Heart left ventricle (tissue), 16 donors: ENCODE data around the gene AFAP1. TPM values are rescaled to one million over a fixed set of nuclear protein-coding genes. Genes with fewer than 3 reads are reported as not detected.

ENCODE experiments used
- ATAC-seq, 4 donors: fragments of 200-7000 bp; cut with Tn5 transposase; one replicate each; pipeline ENCODE4 v1.9.1; 2020 to 2022; ENCODE audit warnings: moderate library complexity in 4 of 4, mild to moderate bottlenecking in 3 of 4, moderate number of reproducible peaks in 1 of 4
- DNase-seq, 5 donors: peaks; one replicate each; pipeline ENCODE4 v3.0.0-alpha.2; 2020
- H3K27ac ChIP-seq, 12 donors: fragments of 200-600 bp; sonication (generic) in 4 of 12; one replicate each; pipeline versions ENCODE4 v1.5.0 to v1.8.0; 2016 to 2022; ENCODE audit warnings: mild to moderate bottlenecking in 2 of 12
- H3K27me3 ChIP-seq, 9 donors: fragments of 200-600 bp; sonication (generic) in 2 of 9; one replicate each; pipeline versions ENCODE4 v1.5.1 to v1.8.0; 2016 to 2022; ENCODE audit warnings: mild to moderate bottlenecking in 3 of 9
- H3K36me3 ChIP-seq, 9 donors: fragments of 200-600 bp; sonication (generic) in 2 of 9; one replicate each; pipeline versions ENCODE4 v1.5.0 to v1.8.0; 2018 to 2022; ENCODE audit warnings: mild to moderate bottlenecking in 2 of 9
- H3K4me1 ChIP-seq, 12 donors: fragments of 200-600 bp; sonication (generic) in 4 of 12; one replicate each; pipeline versions ENCODE4 v1.5.0 to v1.8.0; 2016 to 2022; ENCODE audit warnings: mild to moderate bottlenecking in 3 of 12
- H3K4me3 ChIP-seq, 12 donors: fragments of 200-600 bp; sonication (generic) in 4 of 12; one replicate each; pipeline versions ENCODE4 v1.5.0 to v1.8.0; 2017 to 2022; ENCODE audit warnings: mild to moderate bottlenecking in 9 of 12, moderate library complexity in 4 of 12
- H3K9me3 ChIP-seq, 12 donors: fragments of 200-600 bp; sonication (generic) in 4 of 12; one replicate each; pipeline versions ENCODE4 v1.5.0 to v1.8.0; 2016 to 2022; ENCODE audit warnings: mild to moderate bottlenecking in 1 of 12
- POLR2A ChIP-seq, 2 donors: fragments of 450-650 bp; IDR thresholded peaks; one replicate each; pipeline ENCODE4 v1.6.1; 2017; ENCODE audit warnings: antibody characterized with exemption in 2 of 2, mild to moderate bottlenecking in 2 of 2, moderate library complexity in 2 of 2
- WGBS, 4 donors: extraction: QIAGEN DNeasy Blood & Tissue Kit in 2 of 4; methylation state at CpG; one replicate each; pipeline versions ENCODE4 v1.1.5 to v1.1.7; 2013 to 2018; 5-methylcytosine and 5-hydroxymethylcytosine counted together
- intact Hi-C, 10 donors: fragments of 100-400 bp; cut with DNase I; formaldehyde crosslinking; loops; one replicate each; pipeline versions ENCODE4 v1.11.1 to v1.14.2; 2022
- polyA plus RNA-seq, 2 donors: library from polyadenylated mRNA; stranded (reverse); fragments of 200-250 nt; gene quantifications; one replicate each; pipeline ENCODE4 v1.2.3, GENCODE V29; 2013
- total RNA-seq, 9 donors: library from RNA; depleted of rRNA in 2 of 9; stranded (reverse); fragments of >200 nt in 2 of 9; fragmentation: NEBNext Ultra II Directional in 3 of 9; extraction: Animal tissue kit (Norgen Biotek cat#: 25700) in 3 of 9; gene quantifications; one replicate each; pipeline versions ENCODE4 v1.1.0 to v1.2.4, GENCODE V29; 2016 to 2023
- TF ChIP-seq, protein P1 (sequence below), 12 donors: fragments of 200-600 bp; sonication (generic) in 4 of 12; IDR thresholded peaks; one replicate each; pipeline versions ENCODE4 v1.5.0 to v1.8.0; 2018 to 2022; ENCODE audit warnings: antibody characterized with exemption in 12 of 12, mild to moderate bottlenecking in 5 of 12
- donor health status: ischemic (EF 13 %, LVEDD 7.1; RV severe dilation, severe dysfunction).
- donor health status: healthy with polysubstance abuse.
- donor health status: DM: no; HTN: yes; CAD: no.
- donor health status: DM: no; HTN: no; CAD: no.
- donor health status: ischemic (EF 25% LVEDD 6.9; RV normal size, moderate dysfunction).
- donor health status: ischemic (EF 25% LVEDD 5.7; RV mildly dilated, moderate dysfunction).
- donor health status: healthy.
- donor health status: DM: yes; HTN: yes; CAD: no.
- donor health status: ischemic (EF 35%, LVEDD 5.7; RV mildly dilated, moderate dysfunction).
- donor health status: nonischemic (EF 11% LVEDD 7.7; RV severe dilation, severe dysfunction).
- donor health status: DM: yes; HTN: yes; CAD: no.
- donor health status: PGD.
- donor health status: ischemic (EF 29% LVEDD 5.4; RV normal size, mild dysfunction).
- donor health status: nonischemic (EF 23%, LVEDD 6.1; RV moderate dilation, normal function).

Gene AFAP1
- total and polyA plus RNA-seq, 11 donors, result 2.0 to 18.0 (median 7.0) TPM

DNA sequence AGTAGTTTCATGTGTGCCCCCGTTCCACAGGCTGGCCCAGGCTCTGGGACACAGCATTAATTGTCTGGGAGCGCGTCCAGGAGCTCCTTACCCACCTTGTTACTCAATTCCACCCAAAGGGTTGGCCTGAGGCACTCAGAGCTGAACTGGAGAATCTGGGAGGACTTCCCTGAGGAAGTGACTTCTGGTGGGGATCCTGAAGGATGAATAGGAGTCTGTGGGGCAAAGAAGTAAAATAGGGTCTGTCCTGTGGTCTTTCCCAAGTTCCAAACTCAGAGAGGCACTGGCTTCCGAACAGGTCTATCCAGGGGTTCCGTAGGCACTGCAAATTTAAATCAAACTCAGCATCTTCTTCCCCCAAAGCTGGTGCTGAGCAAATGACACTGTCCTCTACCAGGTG lies 204.3 kb downstream of the AFAP1 start:
- ATAC-seq, result no peak
- H3K36me3 ChIP-seq, result no peaks in the 10 kb centered on the region
- 95 to 99% (median 97%) methylated on average over 5 of the region's 5 CpGs for WGBS, 4 donors
- H3K9me3 ChIP-seq, result no peaks in the 10 kb centered on the region
- intact Hi-C loops, result no loop called here
- H3K27me3 ChIP-seq, result no peaks in the 10 kb centered on the region
- no peak for DNase-seq
- no peak overlapping the region for H3K27ac ChIP-seq
- no peak overlapping the region for H3K4me3 ChIP-seq
- no peak for TF ChIP-seq POLR2A (IDR thresholded peaks at IDR 0.05)
- TF ChIP-seq, protein P1, sequence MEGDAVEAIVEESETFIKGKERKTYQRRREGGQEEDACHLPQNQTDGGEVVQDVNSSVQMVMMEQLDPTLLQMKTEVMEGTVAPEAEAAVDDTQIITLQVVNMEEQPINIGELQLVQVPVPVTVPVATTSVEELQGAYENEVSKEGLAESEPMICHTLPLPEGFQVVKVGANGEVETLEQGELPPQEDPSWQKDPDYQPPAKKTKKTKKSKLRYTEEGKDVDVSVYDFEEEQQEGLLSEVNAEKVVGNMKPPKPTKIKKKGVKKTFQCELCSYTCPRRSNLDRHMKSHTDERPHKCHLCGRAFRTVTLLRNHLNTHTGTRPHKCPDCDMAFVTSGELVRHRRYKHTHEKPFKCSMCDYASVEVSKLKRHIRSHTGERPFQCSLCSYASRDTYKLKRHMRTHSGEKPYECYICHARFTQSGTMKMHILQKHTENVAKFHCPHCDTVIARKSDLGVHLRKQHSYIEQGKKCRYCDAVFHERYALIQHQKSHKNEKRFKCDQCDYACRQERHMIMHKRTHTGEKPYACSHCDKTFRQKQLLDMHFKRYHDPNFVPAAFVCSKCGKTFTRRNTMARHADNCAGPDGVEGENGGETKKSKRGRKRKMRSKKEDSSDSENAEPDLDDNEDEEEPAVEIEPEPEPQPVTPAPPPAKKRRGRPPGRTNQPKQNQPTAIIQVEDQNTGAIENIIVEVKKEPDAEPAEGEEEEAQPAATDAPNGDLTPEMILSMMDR (IDR thresholded peaks at IDR 0.05), result no peak
- H3K4me1 ChIP-seq, result no peaks in the 10 kb centered on the region

DNA sequence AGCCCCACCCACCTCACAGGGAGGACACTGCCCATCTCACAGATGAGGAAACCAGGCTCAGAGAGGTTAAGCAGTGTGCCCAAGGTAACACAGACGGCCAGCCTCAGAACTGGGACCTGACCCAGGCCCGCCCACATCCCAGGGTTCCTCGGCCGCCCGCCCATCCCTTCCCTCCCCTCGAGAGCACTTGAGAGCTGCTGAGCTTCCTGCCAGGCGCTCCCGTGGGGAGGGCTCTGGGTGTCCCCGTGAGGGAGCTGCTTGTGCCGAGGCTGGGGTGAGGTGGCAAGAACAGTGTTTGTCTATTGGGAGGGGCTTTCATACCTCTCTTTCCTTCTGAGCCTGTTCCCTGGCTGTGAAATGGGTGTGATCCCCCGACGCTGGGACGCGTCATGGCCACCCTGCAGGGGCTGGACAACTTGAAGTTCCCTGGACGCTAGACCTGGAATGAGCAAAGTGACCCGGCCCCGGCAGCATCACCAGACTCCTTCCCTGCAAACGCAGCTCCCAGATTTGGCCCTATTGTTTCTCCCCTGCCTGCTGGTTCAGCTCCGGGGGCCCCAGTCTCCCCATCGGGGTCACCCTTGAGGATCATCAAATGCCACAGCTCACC lies 204.9 kb downstream of the AFAP1 start:
- no peaks in the 10 kb centered on the region for H3K36me3 ChIP-seq
- intact Hi-C loops, result no loop called here
- ATAC-seq, result peak in 1 of 4 donors; percentile 10
- H3K27me3 ChIP-seq, result no peaks in the 10 kb centered on the region
- 54 to 65% (median 61%) methylated on average over 20 of the region's 20 CpGs for WGBS, 4 donors
- H3K9me3 ChIP-seq, result no peaks in the 10 kb centered on the region
- no peak overlapping the region for H3K27ac ChIP-seq
- H3K4me1 ChIP-seq, result no peaks in the 10 kb centered on the region
- no peak overlapping the region for H3K4me3 ChIP-seq
- DNase-seq, result peak in 1 of 5 donors; percentile 51
- TF ChIP-seq POLR2A (IDR thresholded peaks at IDR 0.05), result no peak
- TF ChIP-seq, protein P1 (IDR thresholded peaks at IDR 0.05), result no peak

GRCh38 chr4:7733801-7734650 lies 205.6 kb downstream of the AFAP1 start:
- Histone ChIP-seq H3K36me3 (no peaks in the 10 kb centered on the region), H3K4me1 (no peaks in the 10 kb centered on the region), H3K27me3 (no peaks in the 10 kb centered on the region), H3K4me3 (no peak overlapping the region), H3K9me3 (no peaks in the 10 kb centered on the region), H3K27ac (no peak overlapping the region)
- DNase-seq, result peak in 1 of 5 donors; percentile 60
- WGBS, 4 donors, result 64 to 73% (median 66%) methylated on average over 18 to 26 of the region's 26 CpGs
- intact Hi-C loops, result no loop called here
- no peak for ATAC-seq
- TF ChIP-seq POLR2A (IDR thresholded peaks at IDR 0.05), result no peak
- TF ChIP-seq, protein P1 (IDR thresholded peaks at IDR 0.05), result no peak

DNA sequence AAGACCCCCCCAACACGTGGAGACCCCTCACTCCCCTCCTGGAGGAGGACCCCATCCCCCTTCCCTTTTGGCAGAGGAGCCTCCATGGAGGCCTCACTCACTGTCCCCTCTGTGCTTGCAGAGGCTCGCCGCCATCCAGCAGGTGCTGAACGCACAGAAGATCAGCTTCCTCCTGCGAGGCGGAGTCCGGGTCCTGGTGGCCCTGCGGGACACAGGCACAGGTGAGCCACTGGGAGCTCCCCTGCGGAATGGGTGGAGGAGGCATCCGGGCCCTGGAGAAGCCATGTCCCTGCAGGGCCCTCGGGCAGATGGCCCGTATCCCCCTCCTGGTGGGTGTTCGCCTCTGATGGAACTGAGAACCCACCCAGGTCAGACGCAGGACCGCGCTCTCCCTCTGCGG lies 206.5 kb downstream of the AFAP1 start:
- Histone ChIP-seq H3K27me3 (no peaks in the 10 kb centered on the region), H3K4me1 (no peaks in the 10 kb centered on the region), H3K36me3 (no peaks in the 10 kb centered on the region), H3K27ac (no peak overlapping the region), H3K9me3 (no peaks in the 10 kb centered on the region), H3K4me3 (no peak overlapping the region)
- TF ChIP-seq, protein P1 (IDR thresholded peaks at IDR 0.05), result no peak
- TF ChIP-seq POLR2A (IDR thresholded peaks at IDR 0.05), result no peak
- DNase-seq, result peak in 1 of 5 donors; percentile 50
- intact Hi-C loops, result no loop called here
- WGBS, 4 donors, result 71 to 87% (median 85%) methylated on average over 5 to 17 of the region's 17 CpGs
- ATAC-seq, result no peak
